Right atrium auricular region (tissue), 2 donors: ENCODE measurements around the gene PITPNM3. TPM values are rescaled to one million over a fixed set of nuclear protein-coding genes. Genes with fewer than 3 reads are reported as not detected.

Source experiments
- DNase-seq: peaks from one replicate; pipeline ENCODE4 v3.0.0-alpha.2; 2019; ENCODE audit warnings: low spot score
- H3K27ac ChIP-seq, 2 donors: fragments of 200-600 bp; sonication (generic); 1 replicate in 1 of 2; 2 replicates in 1 of 2; pipeline ENCODE4 v1.5.1; 2016 to 2019
- H3K27me3 ChIP-seq, 2 donors: fragments of 200-600 bp; sonication (generic); one replicate each; pipeline versions ENCODE4 v1.5.1 to v1.6.0; 2017 to 2019
- H3K36me3 ChIP-seq: fragments of 200-600 bp; sonication (generic); one replicate; pipeline ENCODE4 v1.5.1; 2016
- H3K4me1 ChIP-seq, 2 donors: fragments of 200-600 bp; sonication (generic); one replicate each; pipeline versions ENCODE4 v1.5.1 to v1.6.0; 2017 to 2019
- H3K4me3 ChIP-seq, 2 donors: fragments of 200-600 bp; sonication (generic); 1 replicate in 1 of 2; 2 replicates in 1 of 2; pipeline ENCODE4 v1.5.1; 2017 to 2019; ENCODE audit warnings: mild to moderate bottlenecking in 1 of 2, moderate library complexity in 1 of 2
- H3K9me3 ChIP-seq, 2 donors: fragments of 200-600 bp; sonication (generic); one replicate each; pipeline ENCODE4 v1.5.1; 2019
- CTCF ChIP-seq, 2 donors: fragments of 200-600 bp; sonication (generic); IDR thresholded peaks; one replicate each; pipeline ENCODE4 v1.5.1; 2019; ENCODE audit warnings: antibody characterized with exemption in 2 of 2
- total RNA-seq, 2 donors: library from RNA; depleted of rRNA; stranded (reverse); fragments of >200 nt; gene quantifications; one replicate each; pipeline ENCODE4 v1.1.0, GENCODE V29; 2016

The PITPNM3 gene
- total RNA-seq, 2 donors from 2014 or later = 0.56 to 1.2 TPM

GRCh38 chr17:6458460-6458950 is 97.8 kb downstream of the PITPNM3 start:
- DNase-seq = no peak
- H3K4me3 ChIP-seq = no peak overlapping the region
- peaks cover 0 to 11% of the 10 kb centered on the region in 2 donors for H3K27me3 ChIP-seq
- H3K9me3 ChIP-seq = no peaks in the 10 kb centered on the region
- H3K36me3 ChIP-seq = no peaks in the 10 kb centered on the region
- TF ChIP-seq CTCF (IDR thresholded peaks at IDR 0.05) = no peak
- H3K27ac ChIP-seq = no peak overlapping the region
- H3K4me1 ChIP-seq = peaks cover 0 to 9% of the 10 kb centered on the region in 2 donors

- H3K27ac ChIP-seq = no peak overlapping the region
- DNase-seq = no peak
- no peaks in the 10 kb centered on the region for H3K9me3 ChIP-seq
- peaks cover 0 to 9% of the 10 kb centered on the region in 2 donors for H3K4me1 ChIP-seq
- no peak overlapping the region for H3K4me3 ChIP-seq
- no peak for TF ChIP-seq CTCF (IDR thresholded peaks at IDR 0.05)
- no peaks in the 10 kb centered on the region for H3K36me3 ChIP-seq
- peaks cover 0 to 11% of the 10 kb centered on the region in 2 donors for H3K27me3 ChIP-seq
Measured at GRCh38 chr17:6457688-6458459, 98.5 kb downstream of the PITPNM3 start.

GRCh38 chr17:6456914-6457687 is 99.3 kb downstream of the PITPNM3 start:
- Histone ChIP-seq H3K9me3 (no peaks in the 10 kb centered on the region), H3K27me3 (peaks cover 0 to 11% of the 10 kb centered on the region in 2 donors), H3K4me3 (no peak overlapping the region), H3K27ac (no peak overlapping the region), H3K4me1 (peaks cover 0 to 9% of the 10 kb centered on the region in 2 donors), H3K36me3 (no peaks in the 10 kb centered on the region)
- TF ChIP-seq CTCF (IDR thresholded peaks at IDR 0.05) = no peak
- no peak for DNase-seq

GRCh38 chr17:6456321-6456720 is 100.0 kb downstream of the PITPNM3 start:
- peaks cover 0 to 11% of the 10 kb centered on the region in 2 donors for H3K27me3 ChIP-seq
- DNase-seq = no peak
- no peak for TF ChIP-seq CTCF (IDR thresholded peaks at IDR 0.05)

GRCh38 chr17:6455321-6455705 is 101.0 kb downstream of the PITPNM3 start:
- no peak for DNase-seq
- peaks cover 0 to 11% of the 10 kb centered on the region in 2 donors for H3K27me3 ChIP-seq
- peak overlapping the region; percentile 7 to 35 for H3K4me3 ChIP-seq
- H3K27ac ChIP-seq = no peak overlapping the region
- no peaks in the 10 kb centered on the region for H3K36me3 ChIP-seq
- peaks cover 0 to 9% of the 10 kb centered on the region in 2 donors for H3K4me1 ChIP-seq
- no peak for TF ChIP-seq CTCF (IDR thresholded peaks at IDR 0.05)
- H3K9me3 ChIP-seq = no peaks in the 10 kb centered on the region

More at GRCh38 chr17:6456321-6456720, 100.0 kb downstream of the PITPNM3 start:
- no peak overlapping the region for H3K27ac ChIP-seq
- no peak overlapping the region for H3K4me3 ChIP-seq
- no peaks in the 10 kb centered on the region for H3K36me3 ChIP-seq
- no peaks in the 10 kb centered on the region for H3K9me3 ChIP-seq
- H3K4me1 ChIP-seq = peaks cover 0 to 9% of the 10 kb centered on the region in 2 donors
